HepG2 (cell line): ENCODE measurements around the gene ASIC2. TPM values are rescaled to one million over a fixed set of nuclear protein-coding genes. Genes with fewer than 3 reads are reported as not detected.

Experiments used
- ATAC-seq: fragments of 200-7000 bp; cut with Tn5 transposase; 3 replicates; pipeline ENCODE4 v1.9.1; 2020; ENCODE audit warnings: mild to moderate bottlenecking, moderate library complexity
- BruUV-seq: library from RNA; stranded (reverse); fragments of 400-500 nt; replicated peaks from 2 replicates; lab custom pipeline; 2021; lab: Mats Ljungman, UMichigan
- CTCF ChIA-PET: fragments of 300-600 bp; formaldehyde crosslinking; extraction: SDS; loops from one replicate; lab custom pipeline; 2021; ENCODE audit warnings: low total read pairs, inconsistent platforms, low intra/inter-chr PET ratio; lab: Yijun Ruan, JAX
- POLR2A ChIA-PET: fragments of 350-600 bp; sonication (Branson Sonifier 250); formaldehyde crosslinking; loops from one replicate; lab custom pipeline; 2020; ENCODE audit warnings: antibody characterized with exemption, inconsistent platforms; lab: Yijun Ruan, JAX
- DNase-seq: peaks from one replicate; pipeline ENCODE4 v3.0.0-alpha.2; 2015; ENCODE audit warnings: low spot score
- FAIRE-seq: peaks from 3 replicates; lab custom pipeline; 2011; peaks lifted over from hg19 to GRCh38; lab: Jason Lieb, UNC
- H2AFZ ChIP-seq: one replicate; pipeline ENCODE4 v1.6.1; 2011; ENCODE audit warnings: low read length, inconsistent platforms
- H3K27ac ChIP-seq: fragments of 300-600 bp; 3 replicates; pipeline ENCODE4 v1.8.0; 2011; ENCODE audit warnings: mixed run types, mild to moderate bottlenecking, mixed read lengths, low read length, inconsistent platforms; ENCODE audit not compliant: insufficient read depth; ENCODE audit errors: extremely low read length
- H3K27me3 ChIP-seq, 2 experiments: fragments of 200-600 bp in 1 of 2; 2 replicates in 1 of 2; 3 replicates in 1 of 2; pipeline versions ENCODE4 v1.6.0 to v1.8.0; 2011; ENCODE audit warnings: low read length in 2 of 2, mild to moderate bottlenecking in 2 of 2, moderate library complexity in 2 of 2, inconsistent platforms in 1 of 2; ENCODE audit not compliant: insufficient read depth in 2 of 2, control insufficient read depth in 1 of 2
- H3K36me3 ChIP-seq, 2 experiments: fragments of 200-600 bp in 1 of 2; replicated peaks in 1 of 2; 2 replicates in 1 of 2; 3 replicates in 1 of 2; pipeline versions ENCODE4 v1.5.1 to v1.8.0; 2011; ENCODE audit warnings: low read length in 2 of 2, inconsistent platforms in 1 of 2; ENCODE audit not compliant: insufficient read depth in 2 of 2, control insufficient read depth in 1 of 2
- H3K4me1 ChIP-seq: 2 replicates; pipeline ENCODE4 v1.5.1; 2012; ENCODE audit warnings: low read length, inconsistent platforms; ENCODE audit not compliant: insufficient read depth
- H3K4me2 ChIP-seq: 2 replicates; pipeline ENCODE4 v1.6.0; 2011; ENCODE audit warnings: low read depth, low read length, inconsistent platforms
- H3K4me3 ChIP-seq, 3 experiments: fragments of 200-600 bp in 1 of 3; sonication (generic), shearing (Covaris generic) in 1 of 3; replicated peaks in 1 of 3; 2 replicates each; pipeline ENCODE4 v1.5.1; 2011 to 2016; ENCODE audit warnings: low read length in 3 of 3, inconsistent platforms in 2 of 3, low read depth in 2 of 3, mild to moderate bottlenecking in 2 of 3, control low read depth in 1 of 3, mixed read lengths in 1 of 3; ENCODE audit not compliant: insufficient read depth in 1 of 3
- H3K79me2 ChIP-seq: one replicate; pipeline ENCODE4 v1.6.1; 2011; ENCODE audit warnings: low read length, inconsistent platforms; ENCODE audit not compliant: insufficient read depth
- H3K9ac ChIP-seq: 2 replicates; pipeline ENCODE4 v1.6.0; 2011; ENCODE audit warnings: mild to moderate bottlenecking, low read depth, low read length, inconsistent platforms; ENCODE audit not compliant: insufficient read depth
- H3K9me3 ChIP-seq: 2 replicates; pipeline ENCODE4 v1.5.1; 2012; ENCODE audit warnings: mild to moderate bottlenecking, low read length
- H4K20me1 ChIP-seq: 2 replicates; pipeline ENCODE4 v1.6.0; 2011; ENCODE audit warnings: inconsistent platforms, mild to moderate bottlenecking, low read length, moderate library complexity; ENCODE audit not compliant: insufficient read depth
- GABPB1 ChIP-seq: IDR thresholded peaks from 2 replicates; pipeline ENCODE4 v1.6.1; 2016; ENCODE audit warnings: mild to moderate bottlenecking, missing genetic modification reagents, moderate library complexity, missing compliant biosample characterization
- REPIN1 ChIP-seq: sonication (generic); formaldehyde crosslinking; IDR thresholded peaks from 2 replicates; pipeline ENCODE4 v1.8.0; 2022; ENCODE audit warnings: missing genetic modification reagents, low read depth, mild to moderate bottlenecking, borderline replicate concordance
- TP53 ChIP-seq: sonication (generic); formaldehyde crosslinking; conservative IDR thresholded peaks from 2 replicates; pipeline ENCODE4 v1.4.0; 2020; ENCODE audit warnings: missing genetic modification reagents
- ZNF12 ChIP-seq: sonication (generic); formaldehyde crosslinking; IDR thresholded peaks from 2 replicates; pipeline ENCODE4 v1.5.0; 2020; ENCODE audit warnings: missing genetic modification reagents
- ZNF589 ChIP-seq: sonication (generic); formaldehyde crosslinking; conservative IDR thresholded peaks from 2 replicates; pipeline ENCODE4 v1.8.0; 2022; ENCODE audit warnings: mild to moderate bottlenecking, moderate library complexity, missing genetic modification reagents
- WGBS: methylation state at CpG from one replicate; pipeline ENCODE4 v1.1.6; 2017; ENCODE audit warnings: low lambda C conversion rate; 5-methylcytosine and 5-hydroxymethylcytosine counted together
- in situ Hi-C: cut with HindIII; loops from 2 replicates; pipeline ENCODE4 v1.10.0; 2017; ENCODE audit warnings: low pct_unique_long_range_greater_than_20kb; ENCODE audit not compliant: extremely low pct_ligation_motif_present
- intact Hi-C: fragments of 100-400 bp; cut with micrococcal nuclease; formaldehyde crosslinking; loops from one replicate; pipeline ENCODE4 v1.10.0; 2022; ENCODE audit not compliant: unreplicated experiment
- polyA plus RNA-seq, 8 experiments: library from polyadenylated mRNA; depleted of rRNA in 3 of 8; stranded (reverse) in 7 of 8; unstranded in 1 of 8; fragments of >200 nt; fragmentation: Illumina TruSeq in 4 of 8; extraction: Trizol in 4 of 8; gene quantifications; 2 replicates each; pipeline versions ENCODE4 v1.2.1 to v1.2.3, GENCODE V29; 2011 to 2016; ENCODE audit warnings: low read depth in 4 of 8, missing spikeins in 1 of 8, mixed read lengths in 1 of 8; ENCODE audit not compliant: insufficient read depth in 1 of 8
- total RNA-seq, 5 experiments: library from RNA; depleted of rRNA; stranded (reverse); fragments of >200 nt; fragmentation: Illumina TruSeq; extraction: Trizol; gene quantifications; 2 replicates each; pipeline ENCODE4 v1.2.3, GENCODE V29; 2016; ENCODE audit warnings: low read depth in 1 of 5
- TF ChIP-seq, protein P1 (sequence below): IDR thresholded peaks from 2 replicates; pipeline ENCODE4 v1.6.1; 2016; ENCODE audit warnings: low read depth, missing genetic modification reagents, missing compliant biosample characterization
- TF ChIP-seq, protein P2 (sequence below): IDR thresholded peaks from 2 replicates; pipeline ENCODE4 v1.6.1; 2016; ENCODE audit warnings: missing compliant biosample characterization, missing genetic modification reagents, borderline replicate concordance

ASIC2 gene
- total and polyA plus RNA-seq, 2 of the 13 experiments (the other 11 are each of a cell fraction or from before 2014, with no cell fraction given) = not detected

DNA sequence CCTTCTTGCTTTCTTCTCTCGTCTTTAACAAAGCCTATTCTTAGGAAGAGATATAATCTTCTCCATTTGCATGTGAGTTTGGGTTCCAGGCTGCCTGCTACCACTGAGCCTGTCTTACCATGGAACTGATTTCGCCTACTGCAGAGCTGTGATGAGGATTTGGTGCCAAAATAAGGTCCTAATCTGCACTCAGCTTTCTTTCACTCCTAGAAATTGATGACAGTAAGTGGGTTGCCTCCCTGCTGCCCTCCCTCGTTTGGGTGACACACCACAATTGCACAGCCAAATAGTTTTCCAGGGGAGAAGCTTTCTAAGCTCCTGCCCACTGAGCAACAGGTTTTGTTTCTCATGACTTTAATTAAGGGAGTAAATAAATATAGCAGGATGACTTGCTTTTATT lies 25.1 kb upstream of the ASIC2 start (continued):
- TF ChIP-seq, protein P1, sequence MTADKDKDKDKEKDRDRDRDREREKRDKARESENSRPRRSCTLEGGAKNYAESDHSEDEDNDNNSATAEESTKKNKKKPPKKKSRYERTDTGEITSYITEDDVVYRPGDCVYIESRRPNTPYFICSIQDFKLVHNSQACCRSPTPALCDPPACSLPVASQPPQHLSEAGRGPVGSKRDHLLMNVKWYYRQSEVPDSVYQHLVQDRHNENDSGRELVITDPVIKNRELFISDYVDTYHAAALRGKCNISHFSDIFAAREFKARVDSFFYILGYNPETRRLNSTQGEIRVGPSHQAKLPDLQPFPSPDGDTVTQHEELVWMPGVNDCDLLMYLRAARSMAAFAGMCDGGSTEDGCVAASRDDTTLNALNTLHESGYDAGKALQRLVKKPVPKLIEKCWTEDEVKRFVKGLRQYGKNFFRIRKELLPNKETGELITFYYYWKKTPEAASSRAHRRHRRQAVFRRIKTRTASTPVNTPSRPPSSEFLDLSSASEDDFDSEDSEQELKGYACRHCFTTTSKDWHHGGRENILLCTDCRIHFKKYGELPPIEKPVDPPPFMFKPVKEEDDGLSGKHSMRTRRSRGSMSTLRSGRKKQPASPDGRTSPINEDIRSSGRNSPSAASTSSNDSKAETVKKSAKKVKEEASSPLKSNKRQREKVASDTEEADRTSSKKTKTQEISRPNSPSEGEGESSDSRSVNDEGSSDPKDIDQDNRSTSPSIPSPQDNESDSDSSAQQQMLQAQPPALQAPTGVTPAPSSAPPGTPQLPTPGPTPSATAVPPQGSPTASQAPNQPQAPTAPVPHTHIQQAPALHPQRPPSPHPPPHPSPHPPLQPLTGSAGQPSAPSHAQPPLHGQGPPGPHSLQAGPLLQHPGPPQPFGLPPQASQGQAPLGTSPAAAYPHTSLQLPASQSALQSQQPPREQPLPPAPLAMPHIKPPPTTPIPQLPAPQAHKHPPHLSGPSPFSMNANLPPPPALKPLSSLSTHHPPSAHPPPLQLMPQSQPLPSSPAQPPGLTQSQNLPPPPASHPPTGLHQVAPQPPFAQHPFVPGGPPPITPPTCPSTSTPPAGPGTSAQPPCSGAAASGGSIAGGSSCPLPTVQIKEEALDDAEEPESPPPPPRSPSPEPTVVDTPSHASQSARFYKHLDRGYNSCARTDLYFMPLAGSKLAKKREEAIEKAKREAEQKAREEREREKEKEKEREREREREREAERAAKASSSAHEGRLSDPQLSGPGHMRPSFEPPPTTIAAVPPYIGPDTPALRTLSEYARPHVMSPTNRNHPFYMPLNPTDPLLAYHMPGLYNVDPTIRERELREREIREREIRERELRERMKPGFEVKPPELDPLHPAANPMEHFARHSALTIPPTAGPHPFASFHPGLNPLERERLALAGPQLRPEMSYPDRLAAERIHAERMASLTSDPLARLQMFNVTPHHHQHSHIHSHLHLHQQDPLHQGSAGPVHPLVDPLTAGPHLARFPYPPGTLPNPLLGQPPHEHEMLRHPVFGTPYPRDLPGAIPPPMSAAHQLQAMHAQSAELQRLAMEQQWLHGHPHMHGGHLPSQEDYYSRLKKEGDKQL (CRISPR knock-in tag) = no peak
- no peak for TF ChIP-seq ZNF12
- no peak for TF ChIP-seq ZNF589 (CRISPR knock-in tag)
- TF ChIP-seq GABPB1 (CRISPR knock-in tag) = no peak
- TF ChIP-seq, all 625 proteins: peak for 0

DNA sequence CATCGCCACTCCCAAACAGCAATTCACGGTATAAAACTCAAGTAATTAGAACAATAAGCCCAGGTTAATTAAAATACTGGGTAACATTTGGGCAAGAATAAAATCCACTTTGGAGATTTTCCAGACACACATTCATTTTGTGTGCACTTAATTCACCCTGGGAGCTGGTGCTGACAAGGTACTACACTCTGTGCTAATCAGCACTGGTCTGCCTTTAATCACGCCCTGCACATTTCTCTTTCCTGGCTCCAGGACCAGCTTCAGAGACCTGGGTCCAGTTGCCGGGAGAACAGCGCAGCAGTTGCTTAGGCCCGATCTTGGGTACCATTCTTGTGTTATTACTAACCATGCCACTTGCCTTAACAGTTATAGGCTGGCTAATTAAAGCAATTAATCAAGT lies 23.7 kb upstream of the ASIC2 start:
- in situ Hi-C loops = no loop called here
- H3K79me2 ChIP-seq = no peaks in the 10 kb centered on the region
- FAIRE-seq = no peak
- ChIA-PET POLR2A (no interaction called here), CTCF (no interaction called here)
- no peaks in the 10 kb centered on the region for H3K9me3 ChIP-seq
- no peak for DNase-seq
- H3K4me2 ChIP-seq = no peak overlapping the region
- no peak overlapping the region for H2AFZ ChIP-seq
- no peaks in the 10 kb centered on the region for H3K27me3 ChIP-seq
- H3K36me3 ChIP-seq = no peaks in the 10 kb centered on the region
- no peak for ATAC-seq
- no peak overlapping the region for H3K4me3 ChIP-seq
- intact Hi-C loops = no loop called here
- no peaks in the 10 kb centered on the region for H4K20me1 ChIP-seq
- BruUV-seq = no TSS peak
- no peak overlapping the region for H3K27ac ChIP-seq
- no peak overlapping the region for H3K9ac ChIP-seq
- H3K4me1 ChIP-seq = no peaks in the 10 kb centered on the region
- TF ChIP-seq REPIN1 (no peak), TP53 (CRISPR knock-in tag) (no peak)
- TF ChIP-seq, protein P2, sequence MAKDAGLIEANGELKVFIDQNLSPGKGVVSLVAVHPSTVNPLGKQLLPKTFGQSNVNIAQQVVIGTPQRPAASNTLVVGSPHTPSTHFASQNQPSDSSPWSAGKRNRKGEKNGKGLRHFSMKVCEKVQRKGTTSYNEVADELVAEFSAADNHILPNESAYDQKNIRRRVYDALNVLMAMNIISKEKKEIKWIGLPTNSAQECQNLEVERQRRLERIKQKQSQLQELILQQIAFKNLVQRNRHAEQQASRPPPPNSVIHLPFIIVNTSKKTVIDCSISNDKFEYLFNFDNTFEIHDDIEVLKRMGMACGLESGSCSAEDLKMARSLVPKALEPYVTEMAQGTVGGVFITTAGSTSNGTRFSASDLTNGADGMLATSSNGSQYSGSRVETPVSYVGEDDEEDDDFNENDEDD = no peak
- 43% methylated on average over 6 of the region's 6 CpGs for WGBS
